ENCODE data around the gene RFX8. TPM values are rescaled to one million over a fixed set of nuclear protein-coding genes. Genes with fewer than 3 reads are reported as not detected.

RFX8 gene
- total RNA-seq, 1 donor from 2014 or later: not detected

Other genes with a start within 250 kb of the RFX8 start
- 50.0 TPM for gene CNOT11, start 222.2 kb downstream of the RFX8 start, total RNA-seq
- gene RNF149, start 166.4 kb downstream of the RFX8 start, total RNA-seq: 67.0 TPM
- 2.3 TPM for gene CREG2, start 87.6 kb downstream of the RFX8 start, total RNA-seq
- gene MAP4K4, start 222.6 kb upstream of the RFX8 start, total RNA-seq: 62.9 TPM